NOMO-1 (cell line): ENCODE data around the gene RFX3.

Source experiments
- DNase-seq, 2 experiments: peaks; one replicate each; lab custom pipeline; 2025; ENCODE audit not compliant: unreplicated experiment in 2 of 2; lab: John Stamatoyannopoulos, UW

Gene RFX3

DNA sequence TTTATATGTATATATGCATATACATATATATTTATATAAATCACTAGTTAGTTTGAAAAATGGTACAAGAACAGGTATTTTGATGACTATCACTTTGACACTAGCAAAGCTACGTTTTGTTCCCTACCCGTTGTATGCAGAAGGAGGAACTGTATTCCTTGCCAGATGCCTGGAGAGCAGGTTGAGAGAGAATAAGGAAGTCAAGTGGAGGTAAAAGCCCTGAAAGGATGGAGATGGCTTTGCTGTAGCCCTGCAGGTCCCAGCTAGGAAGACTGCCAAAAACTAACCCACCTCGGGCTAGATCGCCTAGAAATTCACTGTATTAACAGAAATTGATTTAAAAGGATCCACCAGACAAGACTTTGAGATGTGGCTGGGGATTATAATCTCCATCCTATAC is 229.3 kb downstream of the RFX3 start:
- DNase-seq: no peak

DNA sequence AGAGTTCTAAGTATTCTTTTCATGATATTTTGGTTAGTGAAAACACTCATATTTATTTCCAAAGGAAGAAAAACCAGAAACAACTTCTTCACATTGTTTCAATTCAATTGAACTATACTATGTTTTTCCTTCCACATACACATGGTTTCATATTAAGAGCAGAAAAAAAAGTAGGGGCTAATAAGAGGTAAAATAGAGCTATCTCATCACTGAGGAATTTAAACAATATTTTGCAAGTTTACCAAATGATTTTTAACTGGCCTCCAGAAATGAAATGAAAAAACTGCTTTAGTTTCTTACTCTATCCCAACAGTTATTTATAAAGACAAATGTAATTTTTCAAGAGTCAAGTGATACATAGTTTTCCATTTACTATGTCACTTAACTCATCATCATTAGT is 233.5 kb downstream of the RFX3 start:
- DNase-seq: no peak

DNA sequence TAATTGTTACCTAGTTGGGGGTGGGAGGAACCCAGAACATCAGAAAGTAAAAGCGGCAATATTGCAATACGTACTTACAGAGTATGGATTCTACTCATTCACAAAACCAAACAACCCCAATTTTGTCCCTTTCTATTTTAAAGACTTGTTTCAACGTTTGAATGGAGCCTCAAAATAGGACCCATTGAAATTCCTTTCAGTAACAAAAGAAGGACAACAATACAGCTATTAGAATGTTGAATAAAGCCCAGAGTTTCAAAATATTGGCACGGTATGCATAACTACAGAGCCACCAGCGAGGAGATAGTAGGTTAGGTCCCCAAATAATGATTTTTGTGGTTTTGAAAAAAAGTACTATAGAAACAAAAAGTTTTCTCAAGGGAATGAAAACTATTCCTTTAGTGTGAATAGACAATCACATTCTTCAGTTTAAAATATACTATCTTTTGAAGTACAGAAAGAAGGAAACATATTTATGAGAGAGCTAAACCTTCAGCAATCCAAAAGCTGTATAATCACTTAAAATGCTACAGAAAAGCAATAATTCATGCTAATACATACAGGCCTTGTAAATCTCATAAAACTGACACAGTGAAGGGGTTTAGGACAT is 235.5 kb downstream of the RFX3 start:
- no peak for DNase-seq

DNA sequence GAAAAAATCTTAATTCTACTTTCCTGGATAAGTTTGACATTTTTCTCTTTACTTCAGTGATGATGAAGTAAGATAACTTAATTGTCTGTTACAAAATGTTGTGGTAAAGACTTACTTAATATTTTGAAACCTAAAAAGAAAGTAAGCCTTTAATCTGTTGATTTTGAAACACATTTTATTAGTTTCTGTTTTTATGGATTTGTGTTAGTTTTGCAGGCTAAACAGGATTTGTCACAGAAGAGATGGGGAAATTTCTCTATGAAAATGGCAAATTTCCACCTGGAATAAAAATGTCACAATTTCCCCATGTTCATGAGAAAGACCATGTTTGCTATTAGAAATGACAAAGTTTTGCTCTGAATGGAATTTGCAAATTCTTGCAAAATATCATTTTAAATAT is 237.1 kb downstream of the RFX3 start:
- peak; percentile 20 to 25 for DNase-seq

DNA sequence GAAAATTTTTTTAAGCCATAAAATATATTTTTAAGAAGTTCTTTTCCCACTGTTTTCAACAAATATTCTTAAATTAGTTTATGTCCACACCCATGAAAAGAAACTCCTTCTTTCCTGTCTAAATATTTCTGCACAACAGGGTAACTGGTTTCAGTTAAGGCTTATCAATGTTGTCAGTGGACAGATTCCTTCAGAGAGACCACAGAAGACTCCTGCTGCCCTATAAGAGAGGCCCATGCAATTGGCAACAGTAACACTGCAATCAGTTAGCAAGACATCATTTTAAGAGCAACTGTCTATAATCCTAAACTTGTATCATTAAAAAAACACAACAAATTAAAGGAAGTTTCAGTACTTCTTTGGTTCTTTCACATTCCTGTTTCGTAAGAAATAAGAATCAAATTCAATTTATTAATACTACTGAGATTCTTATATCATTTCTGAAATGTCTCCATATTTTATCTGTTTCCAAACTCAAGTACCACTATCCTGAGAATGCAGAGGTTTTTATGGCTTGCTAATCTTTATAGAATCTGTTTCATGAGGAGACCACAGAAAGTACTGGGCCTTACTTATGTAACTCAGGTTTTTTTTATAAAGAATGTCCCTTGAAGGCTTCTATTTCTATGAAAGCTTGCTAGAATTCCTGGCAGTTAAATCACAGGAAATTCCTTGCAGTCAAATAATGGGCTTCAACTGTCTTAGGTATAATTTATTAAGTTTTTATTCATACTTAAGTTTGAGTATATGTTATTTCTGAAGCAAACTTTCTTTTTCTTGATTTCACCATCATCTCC is 240.2 kb downstream of the RFX3 start:
- no peak for DNase-seq

DNA sequence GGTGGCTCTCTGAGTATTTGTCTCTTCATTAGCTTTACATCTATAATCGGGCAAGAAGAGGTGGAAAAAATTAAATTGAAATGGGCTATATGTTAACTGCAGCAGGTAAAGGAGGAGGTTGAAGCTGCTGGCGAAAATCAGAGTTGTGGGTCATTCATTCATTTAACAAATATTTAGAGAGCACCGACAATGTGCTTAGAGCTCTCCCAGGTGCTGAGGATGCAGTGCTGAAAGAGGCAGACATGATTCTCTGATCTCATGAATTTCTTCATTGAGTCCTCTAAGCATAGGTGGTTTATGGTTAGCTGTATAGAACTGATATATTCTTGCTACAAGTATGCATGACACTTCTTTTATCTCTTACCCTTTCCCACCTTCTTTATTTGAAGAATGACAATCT is 243.4 kb downstream of the RFX3 start:
- no peak for DNase-seq

DNA sequence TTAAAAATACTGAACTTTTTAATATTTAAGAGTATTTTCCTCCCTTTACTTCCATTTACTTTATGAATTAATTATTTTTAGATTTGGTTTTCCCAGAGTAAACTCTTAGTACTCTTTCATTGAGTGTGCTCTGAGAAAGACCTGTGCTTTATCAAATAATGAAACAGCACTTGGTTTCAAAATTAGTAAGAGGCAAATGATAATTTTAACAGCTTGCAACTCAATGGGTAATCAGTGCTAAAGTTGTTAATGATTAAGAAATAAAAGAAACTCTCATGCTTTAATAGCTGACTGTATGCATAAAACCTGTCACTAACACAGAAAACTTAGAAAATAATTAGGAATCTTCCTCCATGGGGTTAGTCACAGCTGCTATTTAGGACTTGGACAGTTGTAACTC is 244.4 kb downstream of the RFX3 start:
- DNase-seq: no peak

DNA sequence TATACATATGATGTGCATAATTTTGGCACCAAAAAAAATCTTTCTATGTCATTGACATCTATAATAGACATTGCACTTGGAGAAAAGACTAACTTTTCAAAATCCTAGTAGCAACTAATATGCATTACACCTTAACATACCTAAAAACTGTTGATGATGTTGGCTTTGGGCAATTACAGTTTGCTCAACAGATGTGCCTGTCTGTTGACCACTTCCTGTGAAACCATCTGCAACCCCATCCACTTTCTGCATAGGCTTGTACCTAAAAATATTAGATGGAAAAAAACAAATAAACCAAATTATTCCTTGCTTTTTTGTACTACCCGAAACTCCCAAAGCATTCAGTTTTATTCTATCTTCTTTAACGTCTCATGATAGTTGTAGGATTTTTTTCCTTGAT is 248.6 kb downstream of the RFX3 start:
- DNase-seq: peak in 1 of 2 experiments; percentile 17

DNA sequence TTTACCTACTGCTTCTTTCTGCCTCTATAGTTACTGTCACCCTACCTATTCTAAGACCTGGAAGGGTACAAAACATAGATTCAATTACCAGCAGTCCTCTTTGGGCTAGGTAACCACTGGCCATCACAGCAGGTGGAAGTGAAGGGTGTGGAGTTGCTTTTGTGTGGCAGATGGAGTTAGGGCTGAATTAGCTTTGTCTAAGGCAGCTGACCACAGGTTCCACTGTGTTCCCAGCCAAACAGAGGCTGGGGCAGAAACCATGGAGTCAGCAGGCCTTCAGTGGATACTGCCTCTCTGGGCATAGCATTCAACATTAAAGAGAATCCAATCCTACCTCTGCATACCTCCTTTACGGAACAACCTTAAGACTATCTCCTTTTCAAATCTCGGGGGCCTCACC is 254.2 kb downstream of the RFX3 start:
- no peak for DNase-seq

DNA sequence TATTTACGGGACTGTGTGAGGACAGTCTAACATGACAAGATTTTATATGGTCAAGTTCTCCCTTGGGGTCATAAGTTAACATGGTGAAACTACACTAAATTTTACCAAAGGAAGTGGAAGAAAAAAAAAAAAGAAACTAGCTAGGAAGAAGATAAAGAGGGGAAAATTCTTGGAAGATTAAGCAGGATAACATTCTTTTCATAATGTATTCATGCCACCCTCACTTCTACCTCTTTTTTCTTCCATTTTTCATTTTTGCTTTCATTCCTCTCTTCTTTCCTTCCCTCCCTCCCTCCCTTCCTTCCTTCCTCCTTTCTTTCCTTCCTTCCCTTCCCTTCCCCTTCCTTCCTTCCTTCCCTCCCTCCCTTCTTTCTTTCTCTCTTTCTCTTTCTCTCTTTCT is 254.6 kb downstream of the RFX3 start:
- no peak for DNase-seq

DNA sequence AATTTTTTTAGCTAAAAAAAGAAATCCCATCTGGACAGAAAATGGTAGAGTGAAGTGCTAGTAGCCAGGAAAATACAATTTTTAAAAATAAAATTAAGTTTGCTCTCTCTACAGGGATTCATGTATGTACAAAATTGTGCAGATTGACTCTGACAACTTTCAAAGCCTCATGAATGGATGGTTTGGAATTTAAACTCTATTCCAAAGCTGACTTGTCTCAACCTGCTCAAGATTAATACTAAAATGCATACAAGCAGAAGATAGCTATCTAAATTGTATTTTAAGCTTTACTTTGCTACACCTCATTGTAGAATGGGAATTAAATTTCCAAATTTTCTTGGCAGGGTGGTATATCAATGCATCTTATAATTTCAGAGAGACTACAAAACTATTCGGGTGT is 257.6 kb downstream of the RFX3 start:
- no peak for DNase-seq

DNA sequence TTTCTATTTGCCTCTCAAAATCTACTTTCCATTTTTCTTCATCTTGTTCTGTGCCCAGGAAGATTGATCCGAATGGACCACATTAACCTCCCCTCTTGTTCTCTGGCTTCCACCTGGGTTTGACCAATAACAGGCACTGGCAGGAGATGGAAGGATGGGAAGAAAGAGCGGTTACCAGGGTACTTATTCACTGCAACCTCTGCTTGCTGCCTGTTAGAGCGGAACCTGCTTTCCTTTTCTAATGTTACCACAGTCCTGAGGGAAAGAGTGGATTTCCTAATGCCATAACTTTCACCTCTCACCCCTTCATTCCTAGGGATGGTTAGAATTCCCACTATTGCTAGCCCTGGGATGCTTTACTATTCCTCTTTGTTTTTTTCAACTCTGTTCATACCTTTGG is 262.1 kb downstream of the RFX3 start:
- DNase-seq: no peak

DNA sequence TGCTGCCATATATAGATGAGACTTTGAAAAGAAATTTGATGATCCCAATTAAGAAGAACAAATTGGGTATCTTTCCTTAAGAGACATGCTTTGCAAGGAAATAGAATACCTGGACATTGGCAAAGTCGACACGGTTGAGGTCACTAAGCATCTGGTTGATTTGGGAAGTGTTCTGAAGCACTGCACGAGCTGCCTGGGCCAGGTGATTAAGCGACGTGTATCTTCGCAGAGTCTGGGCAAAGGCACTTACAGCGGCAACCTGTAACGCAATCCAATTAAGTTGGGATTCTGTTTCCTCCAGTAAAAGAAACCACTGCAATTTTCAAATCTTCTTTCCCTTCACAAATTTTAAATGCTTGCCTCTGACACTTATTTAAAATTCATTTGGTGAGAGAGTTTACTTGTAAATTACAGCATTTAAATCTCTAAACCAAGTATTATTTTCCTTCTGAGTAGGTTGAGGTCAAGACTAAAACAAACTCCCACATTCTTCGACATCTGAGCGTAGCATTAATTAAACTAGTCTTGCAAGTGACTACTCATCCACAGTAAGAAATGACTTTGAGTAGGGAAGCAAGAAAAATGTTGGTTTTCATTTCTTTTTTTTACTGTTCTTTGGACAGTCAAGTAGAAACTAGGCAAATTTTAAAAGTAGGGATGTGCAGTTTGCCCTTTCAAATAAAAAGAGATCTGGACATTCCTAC is 262.8 kb downstream of the RFX3 start:
- DNase-seq: no peak

DNA sequence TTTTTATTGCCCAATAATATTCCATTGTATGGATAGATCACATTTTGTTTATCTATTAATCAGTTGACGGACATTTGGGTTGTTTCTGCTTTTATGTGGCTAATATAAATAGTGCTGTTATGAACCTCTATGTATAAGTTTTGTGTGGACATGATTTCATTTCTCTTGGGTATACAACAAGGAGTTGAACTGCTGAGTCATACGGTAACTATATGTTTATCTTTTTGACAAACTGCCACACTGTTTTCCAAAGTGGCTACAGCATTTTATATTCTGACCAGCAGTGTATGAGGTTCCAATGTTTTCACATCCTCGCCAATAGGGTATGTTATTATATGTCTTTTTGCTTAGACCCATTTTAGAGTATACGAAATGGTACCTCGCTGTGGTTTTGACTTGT is 264.3 kb downstream of the RFX3 start:
- no peak for DNase-seq

DNA sequence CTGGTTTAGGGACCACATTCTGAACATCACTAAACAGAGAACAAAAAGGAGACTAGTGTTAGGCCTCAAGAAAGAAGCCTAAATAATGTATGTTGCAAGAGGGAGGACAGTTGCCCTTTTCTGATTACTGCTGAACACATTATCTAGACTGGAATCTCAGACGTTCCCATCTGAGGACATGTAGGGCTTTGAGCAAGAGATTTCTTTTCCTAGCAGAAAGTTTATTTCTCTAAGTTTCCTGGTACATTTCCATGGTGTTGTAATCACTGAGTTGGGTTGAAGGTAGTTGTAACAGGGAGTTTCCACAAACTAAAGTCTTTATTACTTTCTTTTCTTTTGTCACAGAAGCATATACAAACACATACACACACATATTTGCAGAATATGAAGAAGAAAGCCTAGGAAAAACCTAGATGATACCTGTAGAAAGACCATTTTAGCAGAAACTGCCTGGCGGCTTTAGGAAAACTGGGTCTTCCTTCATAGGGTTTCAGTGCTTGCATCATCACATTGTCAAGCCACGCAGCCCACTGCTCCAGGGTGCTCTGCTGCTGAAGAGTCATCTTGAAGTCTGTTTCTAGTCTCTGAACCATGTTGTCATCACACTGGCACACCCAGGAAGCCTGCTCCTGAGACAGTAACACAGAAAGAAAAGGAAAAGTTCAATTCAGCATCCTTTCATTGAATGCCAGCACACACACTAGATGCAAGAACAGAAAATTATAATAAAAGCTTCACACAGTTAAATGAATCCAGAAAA is 269.1 kb downstream of the RFX3 start:
- DNase-seq: no peak

DNA sequence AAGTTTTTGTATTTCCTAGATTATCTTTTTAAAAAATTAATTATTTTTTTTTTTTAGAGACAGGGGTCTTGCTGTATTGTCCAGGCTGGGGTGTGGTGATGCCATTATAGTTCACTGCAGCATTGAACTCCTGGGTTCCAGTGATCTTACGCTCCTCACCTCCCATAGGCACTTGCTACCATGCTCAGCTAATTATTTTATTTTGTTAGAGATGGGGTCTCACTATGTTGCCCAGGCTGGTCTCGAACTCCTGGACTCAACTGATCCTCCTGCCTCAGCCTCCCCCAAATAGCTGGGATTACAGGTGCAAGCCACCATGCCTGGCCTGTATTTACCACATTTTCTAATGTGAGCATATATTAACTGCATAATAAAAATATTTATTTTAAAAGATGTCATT is 274.5 kb downstream of the RFX3 start:
- no peak for DNase-seq

DNA sequence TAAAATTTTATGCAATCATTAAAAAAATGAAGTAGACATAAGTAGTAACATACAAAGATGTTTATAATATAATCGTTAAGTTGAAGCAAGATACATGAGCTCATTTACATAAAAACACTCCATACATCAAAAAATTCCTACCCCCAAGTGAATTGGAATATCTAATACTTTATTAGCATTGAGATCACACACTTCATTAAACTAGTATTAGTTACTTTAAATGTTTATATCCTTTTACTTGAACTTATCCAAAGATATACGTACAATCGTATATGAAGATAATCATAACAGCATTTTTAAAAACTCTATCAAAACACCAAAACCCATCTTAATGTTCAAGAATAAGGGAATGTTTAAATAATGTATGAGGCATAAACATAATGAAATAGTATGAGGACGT is 275.1 kb downstream of the RFX3 start:
- no peak for DNase-seq

DNA sequence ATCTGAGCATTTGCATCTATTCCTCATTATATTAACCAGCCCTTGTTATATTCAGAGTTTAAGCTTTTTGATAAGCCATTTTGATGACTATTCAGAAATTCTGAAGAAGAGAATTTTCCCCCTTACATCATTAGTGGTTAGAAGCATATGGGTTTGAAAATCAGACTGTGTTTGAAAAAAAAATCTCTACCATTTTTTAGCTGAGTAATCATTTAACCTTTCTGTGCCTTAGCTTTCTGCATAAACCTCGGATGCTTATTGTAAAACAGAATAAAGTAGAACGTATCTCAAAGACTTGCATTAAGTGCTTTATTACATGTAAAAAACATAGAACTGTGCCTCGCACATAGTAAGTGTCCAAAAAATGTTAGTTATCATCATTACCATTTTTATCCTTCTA is 278.6 kb downstream of the RFX3 start:
- no peak for DNase-seq

DNA sequence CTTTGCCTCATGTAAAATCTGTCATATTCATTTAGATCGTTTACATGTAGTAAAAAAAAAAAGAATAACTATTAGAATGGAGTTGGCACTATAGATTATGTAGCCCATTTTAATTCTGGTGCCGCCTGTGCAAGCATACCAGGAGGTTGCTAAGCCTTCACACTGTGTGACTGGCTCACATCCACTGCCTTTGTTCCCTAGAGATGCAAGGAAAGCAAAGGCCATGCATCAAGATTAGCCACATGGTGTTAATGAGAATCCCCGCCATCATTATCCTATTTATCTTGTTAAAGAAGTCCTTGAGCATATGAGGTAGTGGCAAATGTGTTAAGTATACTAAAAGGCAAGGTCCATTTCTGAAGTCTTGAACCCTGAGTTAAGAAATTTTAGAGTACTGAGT is 279.6 kb downstream of the RFX3 start:
- DNase-seq: no peak

DNA sequence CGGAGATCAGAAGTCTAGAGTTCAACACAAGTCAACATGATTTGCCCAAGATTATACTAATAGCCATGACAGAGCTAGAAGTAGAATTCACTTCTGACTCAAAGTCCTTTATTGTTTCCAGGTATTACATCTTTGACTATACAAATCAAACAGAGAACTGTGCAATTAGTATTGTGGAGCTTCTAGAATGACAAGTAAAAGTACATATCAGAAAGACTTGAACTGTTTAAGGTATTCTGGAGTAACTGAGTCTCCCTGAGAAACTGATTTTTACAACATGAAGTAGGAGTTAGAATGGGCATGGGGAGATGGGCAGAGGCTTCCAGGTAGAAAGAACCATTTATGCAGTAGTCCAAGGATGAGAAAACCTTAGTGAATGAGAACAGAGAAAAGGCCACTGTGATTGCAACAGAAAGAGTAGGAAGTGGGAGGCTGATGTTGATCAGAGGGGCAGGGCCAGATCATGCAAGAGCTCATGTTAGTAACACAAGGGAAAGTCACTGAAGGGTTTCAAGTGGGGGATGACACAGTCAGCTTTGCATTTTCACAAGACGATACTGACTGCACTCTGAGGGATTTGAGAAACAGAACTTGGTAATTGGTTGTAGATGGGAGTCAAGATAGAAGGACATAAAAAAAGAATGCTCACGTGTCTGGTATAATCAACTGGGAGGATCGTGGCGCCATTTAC is 280.7 kb downstream of the RFX3 start:
- peak; percentile 63 to 65 for DNase-seq

DNA sequence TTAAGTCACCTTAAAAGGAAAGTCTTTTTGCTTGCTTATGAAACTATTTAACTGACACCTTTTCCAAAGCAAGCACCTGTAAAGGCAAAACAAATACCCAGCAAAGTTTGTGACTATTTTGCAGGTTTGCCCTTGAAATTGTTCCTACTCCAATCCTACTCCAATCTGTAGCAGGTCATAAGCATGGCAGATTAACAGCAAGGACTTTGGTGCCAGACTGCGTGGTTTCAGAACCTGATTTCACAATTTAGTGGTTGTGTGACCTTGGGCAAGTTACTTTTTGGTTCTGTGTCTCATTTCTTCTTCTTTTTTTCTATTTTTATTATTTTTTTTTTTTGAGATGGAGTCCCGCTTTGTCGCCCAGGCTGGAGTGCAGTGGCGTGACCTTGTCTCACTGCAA is 282.1 kb downstream of the RFX3 start:
- DNase-seq: peak; percentile 31 to 52
